ENCODE data around the gene NLRP11. TPM values are rescaled to one million over a fixed set of nuclear protein-coding genes. Genes with fewer than 3 reads are reported as not detected.

NLRP11 gene
- total RNA-seq, 1 experiment from 2014 or later: 0.15 TPM

GRCh38 chr19:55811340-55811739, 20.5 kb downstream of the NLRP11 start:
- Histone ChIP-seq H3K4me2 (ENCODE audit: low read length) (no peak overlapping the region), H3K4me3 (ENCODE audit: low read length) (no peak overlapping the region), H3K27me3 (ENCODE audit: low read length) (peaks cover 56% of the 10 kb centered on the region), H3K27ac (ENCODE audit: low read length) (no peak overlapping the region), H4K20me1 (ENCODE audit: low read length) (no peaks in the 10 kb centered on the region), H3K4me1 (ENCODE audit: insufficient read depth, low read length) (no peaks in the 10 kb centered on the region), H2AFZ (ENCODE audit: low read length) (no peak overlapping the region), H3K36me3 (ENCODE audit: low read depth, low read length) (no peaks in the 10 kb centered on the region), H3F3A (ENCODE audit: low read length, unreplicated experiment) (no peaks in the 10 kb centered on the region), H3K9ac (ENCODE audit: low read length) (no peak overlapping the region), H3K79me2 (ENCODE audit: low read length) (no peaks in the 10 kb centered on the region), H3K9me2 (replicated peaks; ENCODE audit: low read length) (no peaks in the 10 kb centered on the region), H3K9me3 (ENCODE audit: low read length) (no peaks in the 10 kb centered on the region)
- TF ChIP-seq EZH2 (IDR thresholded peaks at IDR 0.05; ENCODE audit: low read length, unreplicated experiment) (no peak), CTCF (conservative IDR thresholded peaks at IDR 0.05; ENCODE audit: low read depth, low read length) (no peak), EZH2phosphoT487 (IDR thresholded peaks at IDR 0.05; ENCODE audit: borderline replicate concordance, low read length) (no peak)
- CTCF ChIA-PET: no interaction called here
- ATAC-seq (no peak), DNase-seq (no peak)
- BruUV-seq (replicated peaks): no TSS peak
- intact Hi-C loops (cut with micrococcal nuclease): no loop called here
- POLR2A ChIA-PET (ENCODE audit: unreplicated experiment): interaction anchor here (0.6 kb wide), 1 partner anchor 1539 kb away, joined by 3 read pairs; the partner anchor contains the start of gene ZNF304

- H3K9me3 ChIP-seq (ENCODE audit: low read length): no peaks in the 10 kb centered on the region
- TF ChIP-seq EZH2 (IDR thresholded peaks at IDR 0.05; ENCODE audit: low read length, unreplicated experiment) (no peak), CTCF (conservative IDR thresholded peaks at IDR 0.05; ENCODE audit: low read depth, low read length) (peak; percentile 85), EZH2phosphoT487 (IDR thresholded peaks at IDR 0.05; ENCODE audit: borderline replicate concordance, low read length) (no peak)
- intact Hi-C loops (cut with micrococcal nuclease): no loop called here
- no peaks in the 10 kb centered on the region for H3K9me2 ChIP-seq (replicated peaks; ENCODE audit: low read length)
- BruUV-seq (replicated peaks): no TSS peak
- POLR2A ChIA-PET (ENCODE audit: unreplicated experiment): no interaction called here
- H3K27ac ChIP-seq (ENCODE audit: low read length): no peak overlapping the region
- 0 out of 2 replicates have a peak overlapping the region, but pooled peaks have one; percentile 35 for H3K4me2 ChIP-seq (ENCODE audit: low read length)
- H2AFZ ChIP-seq (ENCODE audit: low read length): peak overlapping the region; percentile 89
- H3K9ac ChIP-seq (ENCODE audit: low read length): no peak overlapping the region
- H3F3A ChIP-seq (ENCODE audit: low read length, unreplicated experiment): no peaks in the 10 kb centered on the region
- no peaks in the 10 kb centered on the region for H3K4me1 ChIP-seq (ENCODE audit: insufficient read depth, low read length)
- H3K27me3 ChIP-seq (ENCODE audit: low read length): peaks cover 53% of the 10 kb centered on the region
- DNase-seq (peak; percentile 80), ATAC-seq (peak; percentile 85)
- no peak overlapping the region for H3K4me3 ChIP-seq (ENCODE audit: low read length)
- no peaks in the 10 kb centered on the region for H4K20me1 ChIP-seq (ENCODE audit: low read length)
- H3K36me3 ChIP-seq (ENCODE audit: low read depth, low read length): no peaks in the 10 kb centered on the region
- CTCF ChIA-PET: interaction anchor here (0.6 to 1.2 kb wide), 3 partner anchors 14 to 185 kb away, joined by 6 read pairs; partner anchors contain the start of gene ZNF784
- H3K79me2 ChIP-seq (ENCODE audit: low read length): no peaks in the 10 kb centered on the region
These were observed 22.3 kb downstream of the NLRP11 start for GRCh38 chr19:55809381-55810058.

- POLR2A ChIA-PET (ENCODE audit: unreplicated experiment): no interaction called here
- Histone ChIP-seq H3K27me3 (ENCODE audit: low read length) (peaks cover 72% of the 10 kb centered on the region), H3K36me3 (ENCODE audit: low read depth, low read length) (no peaks in the 10 kb centered on the region), H3K9me2 (replicated peaks; ENCODE audit: low read length) (no peaks in the 10 kb centered on the region), H3K9ac (ENCODE audit: low read length) (no peak overlapping the region), H3K27ac (ENCODE audit: low read length) (no peak overlapping the region), H3K4me1 (ENCODE audit: insufficient read depth, low read length) (no peaks in the 10 kb centered on the region), H3F3A (ENCODE audit: low read length, unreplicated experiment) (no peaks in the 10 kb centered on the region), H3K9me3 (ENCODE audit: low read length) (peaks cover 4% of the 10 kb centered on the region; the same call in 1 of the 2 replicates), H4K20me1 (ENCODE audit: low read length) (no peaks in the 10 kb centered on the region), H3K79me2 (ENCODE audit: low read length) (no peaks in the 10 kb centered on the region), H2AFZ (ENCODE audit: low read length) (no peak overlapping the region), H3K4me3 (ENCODE audit: low read length) (no peak overlapping the region), H3K4me2 (ENCODE audit: low read length) (no peak overlapping the region)
- TF ChIP-seq CTCF (conservative IDR thresholded peaks at IDR 0.05; ENCODE audit: low read depth, low read length) (no peak), EZH2 (IDR thresholded peaks at IDR 0.05; ENCODE audit: low read length, unreplicated experiment) (no peak)
- ATAC-seq (no peak), DNase-seq (peak; percentile 16)
- CTCF ChIA-PET: no interaction called here
- no TSS peak for BruUV-seq (replicated peaks)
- intact Hi-C loops (cut with micrococcal nuclease): no loop called here
These were observed 29.5 kb downstream of the NLRP11 start for GRCh38 chr19:55802281-55802680.
